ENCODE data around the gene FSIP2.

The FSIP2 gene

GRCh38 chr2:185738679-185739472 is at the start of gene FSIP2:
FSIP2 (plus strand) TSS chr2:185738804; CDS start chr2:185738895, 91 bp downstream.
- no peak for DNase-seq (ENCODE audit: low read depth in 2 of 2)

DNA sequence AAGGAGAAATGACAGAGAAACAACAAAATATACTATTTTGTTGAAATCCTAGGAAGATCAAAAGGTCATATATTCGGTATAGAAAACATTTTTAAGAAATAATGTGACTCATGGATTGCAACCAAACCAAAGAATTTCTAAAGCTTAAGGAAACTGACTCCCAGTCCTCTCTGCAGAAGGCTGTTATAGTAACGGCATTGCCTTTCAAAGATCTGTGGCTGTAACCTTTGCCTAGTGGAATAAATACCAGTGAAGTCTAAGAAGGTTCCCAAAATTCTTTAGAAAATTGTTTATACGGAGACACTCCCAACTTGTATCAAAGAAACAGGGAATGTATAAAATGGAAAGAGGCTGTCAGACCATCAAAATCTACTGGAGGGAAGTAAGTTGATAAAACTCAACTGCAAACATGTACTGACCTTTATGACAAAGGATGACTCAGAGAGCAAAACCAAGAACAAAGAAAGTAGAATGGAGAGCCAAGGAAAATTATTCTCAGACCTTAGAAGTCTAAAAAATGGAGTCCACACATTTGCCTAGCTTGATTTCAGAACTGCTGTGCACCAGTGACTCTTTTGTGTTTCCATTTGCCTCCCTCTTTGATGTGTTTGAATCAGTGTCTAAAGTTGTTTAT is 48.6 kb upstream of the FSIP2 start:
- no peak for DNase-seq (ENCODE audit: low read depth in 2 of 2)

DNA sequence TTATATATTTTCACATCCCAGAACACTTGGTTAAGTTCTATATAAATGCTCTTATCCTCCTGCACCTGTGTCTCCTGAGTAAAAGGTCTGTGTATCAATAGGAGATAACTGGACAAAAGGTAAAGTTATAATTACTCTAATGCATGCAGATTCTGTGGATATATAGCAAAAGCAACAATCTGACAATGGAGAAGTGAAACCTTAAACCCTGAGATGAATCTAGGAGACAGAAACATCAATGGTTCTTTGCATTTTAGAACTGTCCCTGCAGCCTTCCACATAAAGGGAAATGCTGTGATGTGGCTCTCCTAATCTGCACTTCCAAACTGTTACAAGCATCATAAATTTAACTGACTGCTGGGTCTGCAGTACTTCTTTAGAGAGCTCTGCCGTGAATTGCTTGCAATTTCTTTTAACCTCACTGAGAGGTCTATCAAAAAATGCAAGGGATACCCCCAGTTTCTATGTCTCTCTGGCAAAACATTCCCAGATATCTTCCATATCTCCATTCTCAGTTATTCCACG is 42.8 kb upstream of the FSIP2 start:
- no peak for DNase-seq (ENCODE audit: low read depth in 2 of 2)

DNA sequence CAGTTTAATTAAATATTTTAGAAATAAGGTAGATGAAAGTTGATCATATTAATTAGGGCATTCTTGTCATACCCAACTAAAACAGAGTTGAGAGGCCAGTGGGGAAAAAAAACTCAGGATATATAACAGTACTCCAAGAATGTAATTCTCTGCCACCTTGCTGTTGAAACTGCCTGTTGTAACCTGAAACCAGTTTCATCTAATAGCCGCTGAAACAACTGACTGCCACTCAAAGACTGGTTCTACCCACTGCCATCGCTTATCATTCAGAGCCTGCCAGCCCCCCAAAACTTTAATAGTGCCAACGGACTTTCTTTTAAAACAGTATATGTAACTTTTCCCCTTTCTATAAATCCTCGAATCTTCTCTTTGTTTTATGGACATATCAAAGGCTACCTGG is 37.7 kb upstream of the FSIP2 start:
- no peak for DNase-seq (ENCODE audit: low read depth in 2 of 2)

- no peak for DNase-seq (ENCODE audit: low read depth in 2 of 2)
Measured at GRCh38 chr2:185734658-185735057, 3.9 kb upstream of the FSIP2 start.

GRCh38 chr2:185736210-185736609 is 2.4 kb upstream of the FSIP2 start:
- no peak for DNase-seq (ENCODE audit: low read depth in 2 of 2)

DNA sequence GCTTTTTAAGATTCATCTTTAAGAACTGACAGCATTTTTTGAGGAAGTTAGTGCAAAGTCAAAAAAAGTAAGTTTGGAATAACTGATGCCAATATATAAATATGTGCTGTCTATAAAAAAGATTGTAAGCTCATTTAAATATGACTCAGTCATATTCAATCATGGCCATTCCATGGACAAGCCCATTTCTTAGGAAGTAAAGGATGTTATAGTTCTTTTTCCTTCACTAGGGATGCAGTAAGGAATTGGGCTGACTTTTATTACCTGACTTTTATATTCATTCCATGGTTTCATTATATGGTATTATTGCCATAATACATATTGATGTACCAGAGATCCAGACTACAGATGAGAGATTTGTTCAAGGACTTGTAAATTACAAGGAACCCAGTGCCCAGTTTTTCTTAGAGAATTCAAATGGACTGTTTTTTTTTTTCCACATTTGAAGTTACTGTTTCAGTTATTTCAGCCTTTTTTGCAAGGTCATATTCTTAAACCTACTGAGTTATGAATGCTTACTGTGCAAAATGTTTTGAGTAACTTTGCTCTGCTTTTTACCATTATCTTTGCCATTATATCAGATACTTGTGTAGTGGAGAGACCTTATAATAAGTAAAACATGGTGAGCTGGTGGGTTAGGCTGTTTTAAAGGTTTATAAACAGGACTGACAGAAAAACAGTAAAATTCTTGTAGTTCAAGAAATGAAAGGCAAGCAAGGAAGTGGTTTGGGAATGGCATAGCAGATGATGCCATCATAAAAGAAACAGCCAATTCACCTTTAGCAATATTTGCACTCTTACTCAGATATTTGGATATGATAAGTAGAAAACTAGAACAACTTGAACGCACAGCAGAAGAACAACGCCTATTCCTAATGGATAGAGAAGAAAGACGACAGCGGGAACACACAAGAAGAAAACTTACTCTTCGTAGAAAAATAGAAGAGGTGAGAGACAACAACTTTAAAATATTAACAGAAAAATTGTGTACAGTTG is 7.6 kb downstream of the FSIP2 start:
- DNase-seq (ENCODE audit: low read depth in 2 of 2), result no peak

- no peak for DNase-seq (ENCODE audit: low read depth in 2 of 2)
Measured at GRCh38 chr2:185757356-185757755, 18.8 kb downstream of the FSIP2 start.

- DNase-seq (ENCODE audit: low read depth in 2 of 2), result no peak
Measured at GRCh38 chr2:185771396-185771795, 32.8 kb downstream of the FSIP2 start.

GRCh38 chr2:185780890-185781289 is 42.3 kb downstream of the FSIP2 start:
- DNase-seq (ENCODE audit: low read depth in 2 of 2), result no peak

- no peak for DNase-seq (ENCODE audit: low read depth in 2 of 2)
Measured at GRCh38 chr2:185782223-185782769, 43.7 kb downstream of the FSIP2 start.

DNA sequence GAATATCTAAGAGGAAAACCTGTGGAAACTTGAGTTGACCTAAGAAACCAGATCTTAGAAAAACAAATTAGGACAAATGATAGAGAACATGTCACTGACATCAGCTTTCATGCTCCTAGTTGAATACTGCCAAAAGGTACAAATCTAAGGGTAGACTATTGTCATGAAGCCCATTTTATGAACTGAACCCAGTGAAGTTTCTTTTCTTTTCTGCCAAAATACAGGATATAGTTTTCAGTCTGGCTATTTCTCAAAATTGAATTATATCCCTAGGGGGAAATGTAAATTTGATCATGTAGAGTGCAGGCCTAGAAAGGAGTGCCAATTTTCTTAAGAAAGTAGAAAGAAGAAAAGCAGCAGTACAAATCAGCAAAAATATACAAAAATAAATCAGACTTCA is 46.6 kb downstream of the FSIP2 start:
- no peak for DNase-seq (ENCODE audit: low read depth in 2 of 2)

GRCh38 chr2:185785851-185786473 is 47.4 kb downstream of the FSIP2 start:
- no peak for DNase-seq (ENCODE audit: low read depth in 2 of 2)

GRCh38 chr2:185787227-185788145 is 48.9 kb downstream of the FSIP2 start:
- DNase-seq (ENCODE audit: low read depth in 2 of 2), result no peak

DNA sequence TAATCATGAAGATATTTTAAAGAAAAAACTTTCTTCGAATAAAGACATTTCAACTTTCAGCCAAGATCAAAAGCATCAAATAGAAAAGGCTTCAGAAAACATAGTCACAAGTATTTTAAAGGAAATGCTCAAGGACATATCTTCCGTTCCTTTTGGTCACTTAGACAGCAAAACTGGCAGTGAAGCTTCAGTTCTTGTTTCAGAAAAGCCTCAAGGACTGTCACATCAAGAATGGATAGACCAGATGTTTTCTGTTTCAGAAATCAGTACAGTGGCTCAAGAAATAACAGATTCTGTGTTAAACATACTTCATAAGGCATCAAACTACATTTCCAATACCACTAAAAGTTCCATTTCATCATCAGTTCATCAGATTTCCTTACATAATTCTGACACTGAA is 51.8 kb downstream of the FSIP2 start:
- DNase-seq (ENCODE audit: low read depth in 2 of 2), result no peak

DNA sequence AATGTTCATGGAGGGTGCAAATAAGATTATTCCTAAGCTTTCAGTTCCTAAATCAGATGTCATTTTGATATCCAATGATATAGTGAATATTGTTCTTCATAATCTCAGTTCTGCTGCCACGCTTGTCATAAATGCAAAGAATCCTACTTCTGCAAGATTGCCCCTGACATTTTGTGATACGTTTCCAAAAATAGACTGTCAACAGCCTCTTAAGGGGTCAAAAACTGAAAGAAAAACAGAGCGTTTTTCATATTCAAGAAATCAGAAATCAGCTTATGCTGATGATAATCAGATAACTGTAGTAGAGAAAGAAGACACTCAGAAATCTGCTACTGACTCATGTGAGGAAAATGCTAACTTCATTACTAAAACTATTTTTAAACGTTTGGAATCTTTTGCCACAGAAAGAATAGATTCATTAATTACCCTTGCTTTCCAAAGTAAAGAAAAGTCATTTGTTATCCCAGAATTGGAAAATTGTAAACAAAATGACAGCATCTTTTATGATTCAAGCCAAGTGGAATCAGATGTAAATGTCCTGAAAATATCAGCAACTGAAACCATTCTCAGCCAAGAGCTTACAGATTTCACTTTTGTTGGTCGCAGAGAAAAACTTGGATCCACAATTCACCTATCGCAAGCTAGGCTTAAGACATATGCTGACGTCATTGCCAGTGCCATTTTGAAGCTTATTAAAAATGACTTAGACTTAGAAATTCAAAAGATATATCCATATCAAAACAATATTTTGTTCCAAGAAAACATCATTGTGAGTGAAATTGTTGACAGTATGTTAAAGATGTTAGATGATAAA is 55.1 kb downstream of the FSIP2 start:
- no peak for DNase-seq (ENCODE audit: low read depth in 2 of 2)

DNA sequence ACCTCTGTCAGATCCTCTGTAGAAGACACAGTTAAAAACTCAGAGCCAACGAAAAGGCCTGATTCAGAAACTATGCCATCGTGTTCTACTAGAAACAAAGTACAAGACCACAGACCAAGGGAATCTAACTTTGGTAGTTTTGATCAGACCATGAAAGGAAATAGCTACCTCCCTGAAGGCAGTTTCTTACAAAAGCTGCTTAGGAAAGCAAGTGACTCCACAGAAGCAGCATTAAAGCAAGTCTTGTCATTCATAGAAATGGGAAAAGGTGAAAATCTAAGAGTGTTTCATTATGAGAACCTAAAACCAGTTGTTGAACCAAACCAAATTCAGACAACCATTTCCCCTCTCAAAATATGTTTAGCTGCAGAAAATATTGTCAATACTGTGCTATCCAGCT is 58.2 kb downstream of the FSIP2 start:
- DNase-seq (ENCODE audit: low read depth in 2 of 2), result no peak

- DNase-seq (ENCODE audit: low read depth in 2 of 2), result no peak
Measured at GRCh38 chr2:185802926-185803325, 64.3 kb downstream of the FSIP2 start.

- DNase-seq (ENCODE audit: low read depth in 2 of 2), result no peak
Measured at GRCh38 chr2:185806783-185807182, 68.2 kb downstream of the FSIP2 start.
